Measurements from ENCODE around the gene TMEM63C.

GRCh38 chr14:77208291-77208978 is 26.8 kb downstream of the TMEM63C start:
- TF ChIP-seq CTCF (IDR thresholded peaks at IDR 0.05; ENCODE audit: low read length) (no peak), EZH2 (IDR thresholded peaks at IDR 0.05; ENCODE audit: borderline replicate concordance, low read length) (no peak)

Data from OCI-LY1 (cell line).